ENCODE data around the gene KRT39. TPM values are rescaled to one million over a fixed set of nuclear protein-coding genes. Genes with fewer than 3 reads are reported as not detected.

The KRT39 gene
- total RNA-seq, 2 experiments from 2014 or later, result not detected

DNA sequence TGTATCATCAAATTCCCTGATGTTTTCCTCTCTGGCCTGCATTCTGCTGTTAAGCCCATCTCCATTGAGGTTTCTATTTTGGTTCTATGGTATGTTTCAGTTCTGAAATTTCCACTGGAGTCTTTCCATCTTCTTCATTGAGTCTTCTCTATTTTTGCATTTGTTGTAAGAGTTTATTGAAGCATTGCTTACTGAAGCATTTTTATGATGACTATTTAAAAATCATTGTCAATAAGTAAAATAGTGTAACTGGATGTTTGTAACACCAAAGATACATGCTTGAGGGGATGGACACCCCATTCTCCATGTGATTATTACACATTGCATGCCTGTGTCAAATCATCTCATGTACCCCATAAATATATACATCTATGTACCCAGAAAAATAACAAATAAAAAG is 8.8 kb upstream of the KRT39 start:
- Mint-ChIP-seq H3K27ac (no peak overlapping the region), H3K9me3 (no peaks in the 10 kb centered on the region), H3K4me1 (no peaks in the 10 kb centered on the region), H3K27me3 (peaks cover 12% of the 10 kb centered on the region), H3K4me3 (no peak overlapping the region), H3K36me3 (ENCODE audit: low read depth) (no peaks in the 10 kb centered on the region)
- ChIA-PET POLR2A (no interaction called here), CTCF (no interaction called here)
- DNase-seq, result no peak

DNA sequence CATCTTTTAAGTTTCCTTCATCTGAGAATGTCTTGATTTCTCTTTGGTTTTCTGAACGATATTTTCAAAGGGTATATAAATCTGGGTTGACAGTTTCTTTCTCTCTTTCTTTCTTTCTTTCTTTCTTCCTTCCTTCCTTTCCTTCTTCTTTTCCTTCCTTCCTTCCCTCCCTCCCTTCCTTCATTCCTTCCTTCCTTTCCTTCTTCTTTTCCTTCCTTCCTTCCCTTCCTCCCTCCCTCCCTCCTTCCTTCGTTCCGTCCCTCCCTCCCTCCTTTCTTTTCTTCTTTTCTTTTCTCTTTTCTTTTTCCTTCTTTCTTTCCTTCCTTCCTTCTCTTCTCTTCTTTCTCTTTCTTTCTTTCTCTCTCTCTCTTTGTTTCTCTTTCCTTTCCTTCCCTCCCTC is 7.6 kb upstream of the KRT39 start:
- Mint-ChIP-seq H3K36me3 (ENCODE audit: low read depth) (no peaks in the 10 kb centered on the region), H3K4me1 (no peaks in the 10 kb centered on the region), H3K27me3 (peaks cover 13% of the 10 kb centered on the region), H3K9me3 (no peaks in the 10 kb centered on the region), H3K4me3 (no peak overlapping the region), H3K27ac (no peak overlapping the region)
- ChIA-PET CTCF (interaction anchor here (0.6 kb wide), 1 partner anchor 1526 kb away, joined by 3 read pairs; no protein-coding TSS in a partner anchor), POLR2A (no interaction called here)
- DNase-seq, result no peak

DNA sequence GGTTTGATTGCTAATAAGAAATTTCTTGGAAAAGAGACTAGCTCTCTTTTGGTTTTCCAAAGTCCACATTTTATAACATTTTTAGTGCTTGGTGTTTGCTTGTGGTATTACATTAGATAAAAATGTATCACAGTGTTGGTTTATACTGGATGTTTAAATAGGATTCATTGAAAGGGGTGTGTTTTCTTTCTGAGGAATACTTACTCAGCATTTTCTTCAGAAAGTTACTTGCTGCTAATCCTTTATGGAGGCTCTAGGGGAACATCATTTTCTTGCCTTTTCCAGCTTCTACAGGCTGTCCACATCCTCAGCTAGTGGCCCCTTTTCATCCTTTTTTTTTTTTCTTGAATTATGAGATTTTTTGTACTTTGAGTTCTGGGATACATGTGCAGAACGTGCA is 834 bp upstream of the KRT39 start:
- Mint-ChIP-seq H3K4me3 (no peak overlapping the region), H3K36me3 (ENCODE audit: low read depth) (no peaks in the 10 kb centered on the region), H3K9me3 (no peaks in the 10 kb centered on the region), H3K27me3 (peaks cover 25% of the 10 kb centered on the region), H3K27ac (no peak overlapping the region), H3K4me1 (no peaks in the 10 kb centered on the region)
- no peak for DNase-seq
- POLR2A ChIA-PET, result no interaction called here
- CTCF ChIA-PET, result no interaction called here

DNA sequence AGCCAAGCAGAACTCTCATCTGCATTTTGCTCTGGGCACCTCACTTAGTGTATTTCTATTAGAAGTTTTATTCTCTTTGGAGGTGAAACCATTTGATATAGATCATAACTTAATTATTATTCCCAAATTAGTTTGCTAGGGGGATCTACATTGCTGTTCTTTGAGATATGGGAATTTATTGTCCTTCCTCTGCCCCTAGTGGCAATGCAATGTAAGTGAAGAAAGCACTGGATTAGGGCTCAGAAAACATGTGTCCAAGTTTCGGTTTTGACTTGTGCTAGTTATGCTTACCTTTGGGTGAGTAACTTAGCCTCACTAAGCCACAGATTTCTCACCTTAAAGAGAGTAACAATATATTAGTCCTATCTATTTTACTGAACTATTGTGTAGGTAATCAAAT is 2.9 kb downstream of the KRT39 start:
- Mint-ChIP-seq H3K27ac (no peak overlapping the region), H3K9me3 (no peaks in the 10 kb centered on the region), H3K27me3 (peaks cover 16% of the 10 kb centered on the region), H3K4me3 (no peak overlapping the region), H3K36me3 (ENCODE audit: low read depth) (no peaks in the 10 kb centered on the region), H3K4me1 (peaks cover 6% of the 10 kb centered on the region)
- POLR2A ChIA-PET, result no interaction called here
- peak; percentile 13 for DNase-seq
- CTCF ChIA-PET, result interaction anchor here (0.5 to 0.6 kb wide), 2 partner anchors 28 to 39 kb away, joined by 3 to 4 read pairs; no protein-coding TSS in a partner anchor

DNA sequence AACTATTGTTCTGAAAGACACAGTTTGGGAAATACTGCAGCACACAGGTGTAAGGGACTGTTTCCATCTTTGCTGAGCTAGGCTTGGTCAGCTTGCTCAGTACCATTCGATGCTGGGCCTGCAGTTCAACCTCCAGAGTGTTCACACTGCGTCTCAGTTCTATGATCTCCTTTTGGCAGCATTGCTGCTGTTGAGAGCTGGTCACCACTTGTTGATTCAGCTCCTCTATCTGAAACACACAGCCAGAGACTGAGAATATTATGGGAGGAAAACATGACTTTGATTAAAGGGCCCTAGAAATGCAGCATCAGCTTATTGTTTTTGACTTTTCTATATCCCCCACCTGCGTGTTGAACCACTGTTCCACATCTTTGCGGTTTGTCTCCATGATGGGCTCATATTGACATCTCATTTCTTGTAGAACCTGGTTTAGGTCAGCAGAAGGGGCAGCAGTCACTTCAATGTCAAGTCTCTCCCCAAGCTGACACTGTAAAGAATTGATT is 4.6 kb downstream of the KRT39 start:
- Mint-ChIP-seq H3K4me3 (no peak overlapping the region), H3K27ac (no peak overlapping the region), H3K36me3 (ENCODE audit: low read depth) (no peaks in the 10 kb centered on the region), H3K9me3 (no peaks in the 10 kb centered on the region), H3K4me1 (peaks cover 6% of the 10 kb centered on the region), H3K27me3 (peaks cover 10% of the 10 kb centered on the region)
- DNase-seq, result no peak
- ChIA-PET CTCF (interaction anchor here (1.0 to 1.3 kb wide), 2 partner anchors 16 to 51 kb away, joined by 3 read pairs; no protein-coding TSS in a partner anchor), POLR2A (interaction anchor here (0.6 kb wide), 1 partner anchor 22 kb away, joined by 7 read pairs; the partner anchor contains the start of gene KRT40)

DNA sequence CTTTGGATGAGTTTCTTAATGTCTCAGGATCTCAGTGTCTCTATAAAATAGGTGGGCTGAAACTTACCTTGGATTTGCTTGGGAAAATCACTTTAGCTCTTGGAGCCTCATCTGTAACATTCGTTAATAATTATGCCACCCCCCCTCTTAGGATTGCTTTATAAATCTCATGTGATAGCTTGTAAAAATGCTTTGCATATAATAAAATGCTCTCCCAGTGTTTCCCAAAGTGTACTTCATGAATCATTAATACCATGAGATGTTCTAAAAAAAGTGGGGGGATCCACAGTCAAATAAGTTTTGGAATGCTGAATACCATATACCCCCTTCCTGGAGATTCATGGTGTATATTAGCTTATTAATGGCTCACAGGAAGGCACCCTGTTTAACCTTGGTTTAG is 5.2 kb downstream of the KRT39 start:
- Mint-ChIP-seq H3K4me1 (peaks cover 6% of the 10 kb centered on the region), H3K9me3 (no peaks in the 10 kb centered on the region), H3K27ac (no peak overlapping the region), H3K36me3 (ENCODE audit: low read depth) (no peaks in the 10 kb centered on the region), H3K27me3 (peaks cover 9% of the 10 kb centered on the region), H3K4me3 (no peak overlapping the region)
- ChIA-PET CTCF (interaction anchor here (1.0 to 1.3 kb wide), 2 partner anchors 17 to 52 kb away, joined by 3 read pairs; no protein-coding TSS in a partner anchor), POLR2A (no interaction called here)
- DNase-seq, result no peak

DNA sequence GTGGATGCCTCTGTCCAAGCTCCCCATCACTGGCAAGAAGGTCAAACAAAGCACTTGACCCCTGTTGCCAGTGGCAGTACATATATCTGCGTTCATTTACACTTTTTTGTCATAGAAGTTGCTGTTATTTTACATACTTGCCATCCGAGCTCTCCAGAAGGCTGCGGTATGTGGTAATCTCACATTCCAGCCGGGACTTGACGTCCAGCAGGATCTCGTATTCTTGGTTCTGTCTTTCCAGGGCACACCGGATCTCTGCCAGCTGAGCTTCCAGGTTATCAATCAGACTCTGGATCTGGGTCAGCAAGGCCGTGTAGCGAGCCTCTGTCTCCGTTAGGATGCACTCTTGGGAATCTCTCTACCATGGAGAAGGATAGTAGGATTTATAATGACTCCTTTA is 6.6 kb downstream of the KRT39 start:
- DNase-seq, result no peak
- Mint-ChIP-seq H3K4me1 (peaks cover 6% of the 10 kb centered on the region), H3K27ac (no peak overlapping the region), H3K9me3 (no peaks in the 10 kb centered on the region), H3K4me3 (no peak overlapping the region), H3K27me3 (peaks cover 5% of the 10 kb centered on the region), H3K36me3 (ENCODE audit: low read depth) (no peaks in the 10 kb centered on the region)
- CTCF ChIA-PET, result no interaction called here
- POLR2A ChIA-PET, result no interaction called here

DNA sequence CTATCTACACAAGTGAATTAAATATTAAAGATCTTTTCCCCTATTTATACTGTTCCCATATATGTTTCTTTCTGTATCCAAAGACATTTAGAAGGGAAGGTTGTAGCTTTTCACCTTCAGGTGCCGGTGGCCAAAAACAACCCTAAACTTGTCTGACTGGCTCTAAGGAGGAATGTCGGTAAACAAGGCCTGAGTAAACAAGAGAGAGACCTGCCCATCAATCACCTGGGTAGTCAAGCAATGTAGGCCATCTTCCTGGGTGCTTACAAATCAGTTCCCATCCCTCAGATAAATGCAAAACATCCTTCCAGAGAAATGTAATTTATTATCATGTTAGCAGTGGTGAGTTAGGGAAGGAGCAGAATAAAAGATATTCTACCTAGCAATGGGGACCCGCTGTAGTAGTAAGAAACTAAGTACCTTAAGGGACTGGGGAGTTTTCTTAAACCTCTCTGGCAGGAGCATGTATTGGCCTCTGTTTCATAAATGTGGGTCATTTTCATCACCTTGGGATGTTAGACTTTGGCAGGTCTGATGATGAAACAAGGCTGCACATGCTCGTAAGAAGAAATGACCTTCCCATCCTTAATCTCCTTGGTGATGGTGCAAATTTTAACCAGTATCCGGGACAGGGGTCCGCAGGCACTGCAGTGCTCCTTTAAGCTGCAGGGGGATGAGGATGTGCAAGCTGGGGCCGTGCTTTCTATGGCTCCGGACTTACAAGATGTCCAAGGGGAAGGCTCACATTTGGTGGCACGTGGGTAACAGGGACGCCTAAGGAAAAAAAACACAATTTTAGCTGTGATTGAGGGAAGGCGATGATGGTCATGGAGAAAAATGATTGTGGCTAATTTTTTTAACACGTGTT is 8.4 kb downstream of the KRT39 start:
- CTCF ChIA-PET, result no interaction called here
- no peak overlapping the region for H3K4me3 Mint-ChIP-seq
- DNase-seq, result no peak
- POLR2A ChIA-PET, result no interaction called here
- H3K27me3 Mint-ChIP-seq, result peaks cover 11% of the 10 kb centered on the region
- H3K27ac Mint-ChIP-seq, result no peak overlapping the region
- H3K4me1 Mint-ChIP-seq, result peaks cover 6% of the 10 kb centered on the region
- H3K9me3 Mint-ChIP-seq, result no peaks in the 10 kb centered on the region
- H3K36me3 Mint-ChIP-seq (ENCODE audit: low read depth), result no peaks in the 10 kb centered on the region

DNA sequence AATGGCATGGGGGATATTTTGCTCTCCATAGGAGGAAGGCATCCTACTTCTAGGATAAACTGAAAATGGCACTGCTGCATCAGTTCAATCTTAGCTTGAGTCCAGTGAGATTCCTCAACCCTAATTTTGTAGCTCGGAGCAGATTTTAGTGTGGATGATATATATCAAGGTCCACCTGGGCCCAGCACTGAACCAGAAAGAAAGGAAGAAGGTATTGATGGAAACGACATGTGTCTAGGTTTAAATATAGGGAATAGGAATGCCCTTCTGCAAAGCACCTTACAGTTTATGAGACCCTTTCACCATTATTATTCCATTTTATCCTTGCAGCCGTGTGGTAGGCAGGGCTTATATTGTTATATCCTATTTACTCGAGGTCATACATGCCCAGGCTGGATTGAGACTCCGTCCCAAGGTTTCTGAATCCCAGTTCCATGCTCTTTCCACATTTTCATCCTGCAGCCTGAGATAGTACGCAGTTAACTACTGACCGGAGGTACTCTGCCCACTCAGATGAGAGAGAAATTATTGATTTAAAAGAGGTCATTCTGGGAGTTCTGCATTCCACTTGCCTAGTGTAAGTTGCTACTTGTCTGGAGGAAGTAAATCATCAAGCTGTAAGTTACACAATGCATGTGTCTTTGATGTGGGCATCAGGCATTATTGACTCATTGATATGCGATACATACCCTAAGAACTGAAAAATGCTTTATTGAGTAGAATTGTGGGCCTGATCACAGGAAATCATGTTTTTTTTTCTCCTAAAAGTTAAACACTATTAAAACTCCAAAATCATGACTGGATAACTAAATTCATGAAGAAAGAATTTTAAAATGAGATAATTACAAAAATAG is 10.1 kb downstream of the KRT39 start:
- CTCF ChIA-PET, result no interaction called here
- Mint-ChIP-seq H3K27ac (no peak overlapping the region), H3K27me3 (peaks cover 18% of the 10 kb centered on the region), H3K4me3 (no peak overlapping the region), H3K4me1 (peaks cover 6% of the 10 kb centered on the region), H3K36me3 (ENCODE audit: low read depth) (no peaks in the 10 kb centered on the region), H3K9me3 (no peaks in the 10 kb centered on the region)
- POLR2A ChIA-PET, result no interaction called here
- no peak for DNase-seq

DNA sequence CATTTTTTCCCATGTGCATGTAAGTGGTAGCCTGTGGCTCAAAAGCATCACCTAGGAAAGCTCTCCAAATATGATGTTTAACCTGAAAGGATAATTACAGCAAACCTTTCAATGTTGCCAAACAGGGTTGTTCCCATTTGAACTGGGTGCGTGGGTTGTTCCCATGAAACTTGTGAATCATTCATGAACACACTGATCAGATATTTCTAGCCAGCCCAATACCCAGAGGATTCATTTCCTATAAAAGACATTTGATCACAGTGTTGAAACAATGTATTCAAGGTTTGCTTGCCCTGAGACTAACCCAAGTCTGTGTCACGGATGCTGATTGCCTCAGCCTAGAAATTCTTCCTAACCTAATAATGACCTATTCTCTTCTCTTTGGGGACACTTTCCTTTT is 12.9 kb downstream of the KRT39 start:
- Mint-ChIP-seq H3K9me3 (no peaks in the 10 kb centered on the region), H3K27ac (no peak overlapping the region), H3K4me3 (no peak overlapping the region), H3K36me3 (ENCODE audit: low read depth) (no peaks in the 10 kb centered on the region), H3K4me1 (no peaks in the 10 kb centered on the region), H3K27me3 (peaks cover 39% of the 10 kb centered on the region)
- ChIA-PET POLR2A (no interaction called here), CTCF (interaction anchor here (0.7 kb wide), 1 partner anchor 89 kb away, joined by 3 read pairs; no protein-coding TSS in a partner anchor)
- DNase-seq, result no peak

DNA sequence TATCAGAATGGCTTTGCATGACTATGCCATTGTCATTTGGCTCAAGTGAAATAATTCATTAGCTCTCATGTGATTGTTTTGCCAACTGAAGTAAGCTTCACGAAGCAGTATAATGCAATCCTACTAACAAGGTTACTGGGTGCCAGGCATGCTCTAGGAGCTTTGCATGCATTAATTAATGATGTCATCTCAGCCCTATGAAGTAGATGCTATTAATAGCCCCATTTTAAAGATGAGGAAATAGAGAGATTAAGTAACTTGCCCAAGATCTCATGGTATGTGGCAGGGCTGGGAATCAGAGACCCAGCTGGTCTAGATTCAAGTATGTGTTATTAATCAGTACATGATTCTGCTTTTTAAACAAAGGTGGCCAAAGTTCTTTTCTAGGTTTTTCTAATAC is 14.1 kb downstream of the KRT39 start:
- Mint-ChIP-seq H3K9me3 (no peaks in the 10 kb centered on the region), H3K36me3 (ENCODE audit: low read depth) (no peaks in the 10 kb centered on the region), H3K27ac (no peak overlapping the region), H3K27me3 (peaks cover 48% of the 10 kb centered on the region), H3K4me1 (no peaks in the 10 kb centered on the region), H3K4me3 (no peak overlapping the region)
- no peak for DNase-seq
- CTCF ChIA-PET, result interaction anchor here (1.2 kb wide), 1 partner anchor 710 kb away, joined by 5 read pairs; no protein-coding TSS in a partner anchor
- POLR2A ChIA-PET, result interaction anchor here (0.6 kb wide), 1 partner anchor 736 kb away, joined by 3 read pairs; no protein-coding TSS in a partner anchor

DNA sequence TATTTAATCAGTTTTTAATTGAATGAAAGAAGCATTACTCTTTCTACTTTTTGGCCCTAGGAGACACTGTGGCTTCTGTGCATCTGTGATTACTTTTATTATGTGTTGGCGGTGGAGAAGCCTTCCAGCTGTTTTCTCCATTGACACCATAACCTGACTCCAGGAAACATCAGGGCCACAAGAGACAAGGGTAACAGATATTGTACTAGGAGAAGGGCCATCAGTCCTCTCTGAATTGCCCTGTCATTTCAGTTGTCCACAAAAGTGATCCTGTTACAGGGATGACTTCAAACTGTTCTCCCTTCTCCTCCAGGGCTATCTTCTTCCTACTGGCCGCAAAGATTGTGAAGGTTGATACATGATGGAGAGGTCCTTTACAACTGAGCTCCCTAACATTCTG is 14.6 kb downstream of the KRT39 start:
- Mint-ChIP-seq H3K9me3 (no peaks in the 10 kb centered on the region), H3K4me3 (no peak overlapping the region), H3K27ac (no peak overlapping the region), H3K27me3 (peaks cover 51% of the 10 kb centered on the region), H3K4me1 (no peaks in the 10 kb centered on the region), H3K36me3 (ENCODE audit: low read depth) (no peaks in the 10 kb centered on the region)
- DNase-seq, result no peak
- ChIA-PET CTCF (interaction anchor here (1.2 kb wide), 1 partner anchor 711 kb away, joined by 5 read pairs; no protein-coding TSS in a partner anchor), POLR2A (no interaction called here)
